Natural killer cell treated with Interleukin-12 subunit alpha and Interleukin-12 subunit beta and Interleukin-15 and Interleukin-18, amount 100 ng/mL, for 72 hours (primary cell): ENCODE measurements around the gene CFAP61. TPM values are rescaled to one million over a fixed set of nuclear protein-coding genes. Genes with fewer than 3 reads are reported as not detected.

ENCODE experiments used
- ATAC-seq, 2 donors: fragments of 150-1000 bp; cut with Tn5 transposase in 1 of 2; sonication (Bioruptor Pico), chemical (Tn5 transposase) in 1 of 2; 2 replicates each; pipeline ENCODE4 v1.10.0; 2021
- DNase-seq: peaks from one replicate; pipeline ENCODE4 v3.0.0; 2022; ENCODE audit warnings: low spot score
- H3K27ac Mint-ChIP-seq, 2 donors: 1 replicate in 1 of 2; 2 replicates in 1 of 2; pipeline ENCODE4 v1.8.0; 2022; ENCODE audit warnings: mixed read lengths in 2 of 2, mild to moderate bottlenecking in 1 of 2, moderate library complexity in 1 of 2
- H3K27me3 Mint-ChIP-seq, 2 donors: 1 replicate in 1 of 2; 2 replicates in 1 of 2; pipeline ENCODE4 v1.8.0; 2022; ENCODE audit warnings: mixed read lengths in 2 of 2
- H3K36me3 Mint-ChIP-seq: one replicate; pipeline ENCODE4 v1.8.0; 2022; ENCODE audit warnings: mixed read lengths
- H3K4me1 Mint-ChIP-seq, 2 donors: 1 replicate in 1 of 2; 2 replicates in 1 of 2; pipeline ENCODE4 v1.8.0; 2022; ENCODE audit warnings: low read depth in 2 of 2, mixed read lengths in 2 of 2, mild to moderate bottlenecking in 1 of 2
- H3K4me3 Mint-ChIP-seq: one replicate; pipeline ENCODE4 v1.8.0; 2022; ENCODE audit warnings: mixed read lengths
- H3K9me3 Mint-ChIP-seq: 2 replicates; pipeline ENCODE4 v1.8.0; 2022; ENCODE audit warnings: mixed read lengths
- total RNA-seq, 2 donors: library from RNA; stranded (reverse); gene quantifications; one replicate each; pipeline ENCODE4 v1.2.3, GENCODE V29; 2022

CFAP61 gene
- total RNA-seq, 2 donors from 2014 or later, result not detected

- H3K4me1 Mint-ChIP-seq, result peaks cover 26 to 46% of the 10 kb centered on the region in 2 donors
- no peak overlapping the region for H3K27ac Mint-ChIP-seq
- H3K36me3 Mint-ChIP-seq, result no peaks in the 10 kb centered on the region
- H3K27me3 Mint-ChIP-seq, result peaks cover 24 to 28% of the 10 kb centered on the region in 2 donors
- H3K9me3 Mint-ChIP-seq, result no peaks in the 10 kb centered on the region
- no peak for DNase-seq
- H3K4me3 Mint-ChIP-seq, result no peak overlapping the region
- no peak for ATAC-seq
Observed at GRCh38 chr20:20358801-20359200, 306.5 kb downstream of the CFAP61 start.

GRCh38 chr20:20359628-20360027 is 307.3 kb downstream of the CFAP61 start:
- Mint-ChIP-seq H3K36me3 (no peaks in the 10 kb centered on the region), H3K9me3 (no peaks in the 10 kb centered on the region), H3K27ac (no peak overlapping the region), H3K4me3 (peak overlapping the region; percentile 44), H3K27me3 (peaks cover 24 to 30% of the 10 kb centered on the region in 2 donors), H3K4me1 (peaks cover 26 to 40% of the 10 kb centered on the region in 2 donors)
- DNase-seq, result no peak
- no peak for ATAC-seq

GRCh38 chr20:20360464-20360863 is 308.1 kb downstream of the CFAP61 start:
- ATAC-seq (peak; percentile 69 to 78), DNase-seq (no peak)
- Mint-ChIP-seq H3K9me3 (no peaks in the 10 kb centered on the region), H3K27me3 (peaks cover 29 to 33% of the 10 kb centered on the region in 2 donors), H3K4me3 (peak overlapping the region; percentile 64), H3K36me3 (no peaks in the 10 kb centered on the region), H3K4me1 (peaks cover 26 to 37% of the 10 kb centered on the region in 2 donors), H3K27ac (no peak overlapping the region)

- H3K4me3 Mint-ChIP-seq, result peak overlapping the region; percentile 42
- ATAC-seq, result no peak
- no peak overlapping the region for H3K27ac Mint-ChIP-seq
- peaks cover 39 to 43% of the 10 kb centered on the region in 2 donors for H3K27me3 Mint-ChIP-seq
- H3K9me3 Mint-ChIP-seq, result no peaks in the 10 kb centered on the region
- DNase-seq, result no peak
- H3K4me1 Mint-ChIP-seq, result peaks cover 26 to 42% of the 10 kb centered on the region in 2 donors
- H3K36me3 Mint-ChIP-seq, result no peaks in the 10 kb centered on the region
Observed at GRCh38 chr20:20362774-20363433, 310.6 kb downstream of the CFAP61 start.

- peaks cover 39 to 43% of the 10 kb centered on the region in 2 donors for H3K27me3 Mint-ChIP-seq
- DNase-seq (no peak), ATAC-seq (no peak)
- H3K4me1 Mint-ChIP-seq, result peaks cover 26 to 40% of the 10 kb centered on the region in 2 donors
- no peaks in the 10 kb centered on the region for H3K36me3 Mint-ChIP-seq
- H3K4me3 Mint-ChIP-seq, result peak overlapping the region; percentile 42
- no peak overlapping the region for H3K27ac Mint-ChIP-seq
- no peaks in the 10 kb centered on the region for H3K9me3 Mint-ChIP-seq
Observed at GRCh38 chr20:20363434-20363798, 311.1 kb downstream of the CFAP61 start.

- Mint-ChIP-seq H3K4me1 (peaks cover 26 to 36% of the 10 kb centered on the region in 2 donors), H3K9me3 (no peaks in the 10 kb centered on the region), H3K27me3 (peaks cover 39 to 43% of the 10 kb centered on the region in 2 donors), H3K4me3 (no peak overlapping the region), H3K36me3 (no peaks in the 10 kb centered on the region), H3K27ac (no peak overlapping the region)
- ATAC-seq, result no peak
- DNase-seq, result no peak
Observed at GRCh38 chr20:20363799-20364592, 311.7 kb downstream of the CFAP61 start.

GRCh38 chr20:20364593-20365479 is 312.5 kb downstream of the CFAP61 start:
- no peak overlapping the region for H3K4me3 Mint-ChIP-seq
- no peak overlapping the region for H3K27ac Mint-ChIP-seq
- no peak for DNase-seq

GRCh38 chr20:20365480-20366161 is 313.3 kb downstream of the CFAP61 start:
- no peaks in the 10 kb centered on the region for H3K9me3 Mint-ChIP-seq

More at GRCh38 chr20:20364593-20365479, 312.5 kb downstream of the CFAP61 start:
- Mint-ChIP-seq H3K36me3 (no peaks in the 10 kb centered on the region), H3K4me1 (peaks cover 21 to 32% of the 10 kb centered on the region in 2 donors), H3K9me3 (no peaks in the 10 kb centered on the region), H3K27me3 (peaks cover 41 to 46% of the 10 kb centered on the region in 2 donors)
- ATAC-seq, result no peak

GRCh38 chr20:20366551-20366875 is 314.2 kb downstream of the CFAP61 start:
- ATAC-seq (no peak), DNase-seq (no peak)
- H3K4me1 Mint-ChIP-seq, result peaks cover 9 to 26% of the 10 kb centered on the region in 2 donors
- no peaks in the 10 kb centered on the region for H3K9me3 Mint-ChIP-seq
- H3K36me3 Mint-ChIP-seq, result no peaks in the 10 kb centered on the region
- H3K4me3 Mint-ChIP-seq, result no peak overlapping the region
- H3K27ac Mint-ChIP-seq, result no peak overlapping the region
- peaks cover 45 to 57% of the 10 kb centered on the region in 2 donors for H3K27me3 Mint-ChIP-seq

More at GRCh38 chr20:20365480-20366161, 313.3 kb downstream of the CFAP61 start:
- no peak overlapping the region for H3K4me3 Mint-ChIP-seq
- DNase-seq (no peak), ATAC-seq (no peak)
- H3K27me3 Mint-ChIP-seq, result peaks cover 42 to 54% of the 10 kb centered on the region in 2 donors
- peaks cover 13 to 31% of the 10 kb centered on the region in 2 donors for H3K4me1 Mint-ChIP-seq
- H3K36me3 Mint-ChIP-seq, result no peaks in the 10 kb centered on the region
- no peak overlapping the region for H3K27ac Mint-ChIP-seq

GRCh38 chr20:20366876-20367574 is 314.7 kb downstream of the CFAP61 start:
- no peak overlapping the region for H3K4me3 Mint-ChIP-seq
- no peak for DNase-seq
- peaks cover 48 to 57% of the 10 kb centered on the region in 2 donors for H3K27me3 Mint-ChIP-seq

GRCh38 chr20:20367575-20368417 is 315.5 kb downstream of the CFAP61 start, which contains the start of gene INSM1:
Gene INSM1 (plus strand): TSS chr20:20368104. CDS start chr20:20368268, 164 bp downstream.
- Mint-ChIP-seq H3K4me3 (no peak within 1 kb of the TSS), H3K36me3 (no peaks in the 10 kb centered on the region), H3K27me3 (peaks cover 51 to 57% of the 10 kb centered on the region in 2 donors), H3K27ac (no peak within 1 kb of the TSS), H3K9me3 (no peaks in the 10 kb centered on the region), H3K4me1 (peaks cover 6 to 18% of the 10 kb centered on the region in 2 donors)
- no peak for DNase-seq
- no peak for ATAC-seq

More at GRCh38 chr20:20366876-20367574, 314.7 kb downstream of the CFAP61 start:
- no peak for ATAC-seq
- H3K9me3 Mint-ChIP-seq, result no peaks in the 10 kb centered on the region
- H3K27ac Mint-ChIP-seq, result no peak overlapping the region
- H3K36me3 Mint-ChIP-seq, result no peaks in the 10 kb centered on the region
- H3K4me1 Mint-ChIP-seq, result peaks cover 9 to 23% of the 10 kb centered on the region in 2 donors
